Measurements from ENCODE around the gene RPL5. TPM values are rescaled to one million over a fixed set of nuclear protein-coding genes. Genes with fewer than 3 reads are reported as not detected.

RPL5 gene
- total RNA-seq, 2 donors from 2014 or later = 1,289 to 1,743 TPM

DNA sequence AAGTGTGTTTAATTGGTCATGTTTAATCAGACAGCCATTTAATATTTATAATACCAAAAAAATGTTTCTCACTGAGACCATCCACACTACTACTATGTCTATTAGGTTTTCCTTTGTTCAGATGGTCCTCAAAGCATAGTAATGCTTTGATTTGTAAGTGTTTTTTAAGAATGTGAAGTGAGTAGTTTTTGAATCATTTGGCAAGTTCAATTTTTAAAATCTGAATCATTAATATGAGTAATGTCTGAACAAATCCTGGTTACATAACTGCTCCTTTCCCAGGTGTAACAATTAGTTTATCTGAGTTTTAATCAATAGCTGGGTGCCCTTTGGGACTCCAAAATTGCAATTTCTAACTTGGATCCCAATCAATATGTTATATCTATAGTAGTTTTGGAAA is 23.5 kb upstream of the RPL5 start:
- Mint-ChIP-seq H3K9me3 (no peaks in the 10 kb centered on the region), H3K27ac (no peak overlapping the region), H3K36me3 (no peaks in the 10 kb centered on the region)
- ATAC-seq (no peak), DNase-seq (ENCODE audit: low spot score in 2 of 2) (no peak)

DNA sequence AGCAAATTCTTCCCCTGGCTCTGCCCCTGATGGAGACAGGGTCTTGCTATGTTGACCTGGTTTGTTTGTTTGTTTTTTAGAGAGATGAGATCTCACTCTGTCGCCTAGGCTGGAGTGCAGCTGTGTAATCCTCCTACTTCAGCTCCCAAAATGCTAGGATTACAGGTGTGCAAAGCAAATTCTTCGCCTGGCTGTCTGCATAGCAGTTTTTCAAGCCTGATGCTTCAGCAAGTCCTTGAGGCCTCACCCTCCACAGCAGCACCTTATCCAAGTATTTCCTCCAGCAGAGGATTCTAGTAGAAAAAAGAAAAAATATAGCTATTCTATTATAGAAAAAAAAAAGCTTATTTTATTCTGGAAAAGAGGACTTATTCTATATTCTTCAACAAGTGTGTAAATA is 15.1 kb upstream of the RPL5 start:
- DNase-seq (ENCODE audit: low spot score in 2 of 2) (no peak), ATAC-seq (no peak)
- Mint-ChIP-seq H3K36me3 (no peaks in the 10 kb centered on the region), H3K9me3 (no peaks in the 10 kb centered on the region), H3K27ac (no peak overlapping the region)

DNA sequence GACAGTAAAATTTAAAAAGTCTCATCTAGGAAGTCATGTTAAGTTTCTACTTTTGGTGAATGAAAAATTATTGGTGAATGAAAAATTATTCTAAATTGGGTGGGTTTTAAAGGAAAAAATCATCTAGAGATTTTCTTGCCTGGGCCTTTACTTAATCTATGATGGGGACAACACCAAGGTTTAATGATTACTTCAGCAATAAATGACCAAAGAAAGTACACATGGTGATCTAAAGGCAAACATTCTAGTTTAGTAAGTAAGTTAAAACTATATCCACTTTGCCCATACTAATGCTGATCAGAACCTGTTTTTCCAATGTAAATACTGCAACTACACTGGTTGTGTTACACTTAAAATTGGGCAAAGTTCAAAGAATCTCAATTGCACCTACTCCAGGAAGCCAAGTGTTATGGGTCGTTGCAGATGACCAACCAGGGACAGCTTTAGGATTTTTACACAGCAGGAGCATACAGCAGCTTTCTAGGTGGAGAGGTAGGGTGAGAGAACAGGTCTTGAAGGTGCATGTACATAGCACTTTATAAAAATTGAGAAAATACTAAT is 14.6 kb upstream of the RPL5 start:
- DNase-seq (ENCODE audit: low spot score in 2 of 2) (no peak), ATAC-seq (no peak)
- no peaks in the 10 kb centered on the region for H3K36me3 Mint-ChIP-seq
- no peaks in the 10 kb centered on the region for H3K9me3 Mint-ChIP-seq
- no peak overlapping the region for H3K27ac Mint-ChIP-seq

DNA sequence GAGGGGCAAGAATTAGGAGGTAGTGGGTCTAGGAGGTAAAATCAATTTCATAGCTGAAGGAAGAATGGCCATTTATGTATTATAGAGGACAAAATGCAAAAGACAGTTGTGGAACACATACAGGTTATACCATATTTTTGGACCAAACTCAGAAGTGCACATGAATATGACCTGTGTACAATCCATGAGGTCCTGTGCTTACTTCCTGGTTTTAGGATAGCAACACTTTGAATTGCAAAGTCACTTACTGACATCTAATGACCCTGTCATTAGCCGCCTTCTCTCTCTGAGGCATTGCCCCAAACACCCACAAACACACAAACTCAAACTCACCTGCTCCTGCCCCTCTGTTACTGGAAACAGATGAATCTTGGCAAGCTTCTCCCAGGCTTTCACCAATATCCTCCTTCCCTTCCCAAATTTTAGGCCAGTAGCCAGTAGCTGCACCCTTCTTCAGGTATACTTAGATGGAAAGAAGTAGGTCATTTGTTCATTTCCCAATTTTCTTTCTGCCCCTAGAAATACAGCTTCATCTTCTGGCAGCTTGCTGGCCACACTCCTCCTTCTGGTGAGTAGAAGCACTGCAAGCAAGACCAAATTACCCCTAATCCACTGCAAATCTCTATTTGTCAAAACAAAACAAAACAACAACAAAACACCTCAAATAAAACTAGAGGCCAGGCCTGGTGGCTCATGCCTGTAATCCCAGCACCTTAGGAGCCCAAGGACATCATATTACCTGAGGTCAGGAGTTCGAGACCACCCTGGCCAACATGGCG is 13.7 kb upstream of the RPL5 start:
- H3K9me3 Mint-ChIP-seq = no peaks in the 10 kb centered on the region
- H3K36me3 Mint-ChIP-seq = no peaks in the 10 kb centered on the region
- peak in 1 of 2 donors; percentile 51 for ATAC-seq
- no peak overlapping the region for H3K27ac Mint-ChIP-seq
- no peak for DNase-seq (ENCODE audit: low spot score in 2 of 2)

DNA sequence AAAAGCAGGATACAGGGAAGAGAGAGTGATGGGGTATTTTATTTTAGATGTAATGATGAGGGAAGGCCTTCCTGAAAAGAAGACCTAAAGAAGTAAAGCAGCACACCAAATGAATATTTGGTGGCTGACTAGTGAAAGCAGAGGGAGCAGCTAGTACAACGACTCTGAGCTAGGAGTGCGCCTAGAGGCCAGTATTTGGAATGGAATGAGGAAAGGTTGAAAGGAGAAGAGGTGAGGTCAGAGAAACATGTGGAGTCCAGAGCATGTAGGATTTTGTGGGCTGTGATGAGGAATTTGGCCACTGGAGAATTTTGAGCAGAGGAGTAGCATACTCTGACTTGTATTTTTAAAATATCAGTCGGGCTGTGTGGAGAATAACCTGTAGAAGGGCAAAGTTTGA is 11.8 kb upstream of the RPL5 start:
- no peak for DNase-seq (ENCODE audit: low spot score in 2 of 2)
- ATAC-seq = no peak

DNA sequence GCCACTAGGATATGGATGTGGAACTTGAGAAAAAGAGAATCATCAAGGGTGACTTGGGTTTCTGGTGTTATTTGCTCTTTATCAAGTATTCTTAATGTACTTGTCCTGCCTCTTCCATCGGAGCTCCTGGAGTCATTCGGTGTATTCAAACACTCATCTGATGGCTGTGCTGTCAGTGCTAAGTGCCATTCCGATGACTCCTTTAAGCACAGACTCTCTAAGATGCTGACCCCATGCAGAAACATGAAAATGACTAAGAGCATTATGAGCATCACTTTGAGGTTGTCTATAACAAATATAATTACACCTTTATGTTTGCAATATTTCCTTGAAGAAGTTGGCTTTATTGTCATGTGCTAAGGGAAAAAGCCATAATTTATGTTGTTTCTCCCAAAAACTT is 11.3 kb upstream of the RPL5 start:
- Mint-ChIP-seq H3K27ac (no peak overlapping the region), H3K9me3 (no peaks in the 10 kb centered on the region), H3K36me3 (no peaks in the 10 kb centered on the region)
- no peak for ATAC-seq
- no peak for DNase-seq (ENCODE audit: low spot score in 2 of 2)

More for the DNA sequence above, 11.8 kb upstream of the RPL5 start:
- Mint-ChIP-seq H3K36me3 (no peaks in the 10 kb centered on the region), H3K9me3 (no peaks in the 10 kb centered on the region), H3K27ac (no peak overlapping the region)

DNA sequence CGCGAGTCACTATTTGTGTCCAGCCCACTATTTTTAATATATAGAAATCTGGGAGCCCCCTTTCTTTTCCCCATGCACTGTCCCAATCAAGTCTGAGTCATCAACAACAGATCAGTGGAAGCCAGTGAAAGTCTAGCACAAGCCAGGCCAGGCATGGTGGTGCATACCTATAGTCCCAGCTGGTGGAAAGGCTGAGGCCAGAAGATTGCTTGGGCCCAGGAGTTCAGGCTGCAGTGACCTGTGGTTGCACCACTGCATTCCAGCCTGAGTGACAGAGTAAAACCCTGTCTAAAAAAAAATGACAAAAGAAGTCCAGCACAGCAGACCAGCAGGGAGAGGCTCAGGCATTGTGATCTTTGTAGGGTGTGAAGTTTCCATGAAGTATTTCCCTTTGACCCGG is 9.0 kb upstream of the RPL5 start:
- Mint-ChIP-seq H3K27ac (no peak overlapping the region), H3K9me3 (no peaks in the 10 kb centered on the region), H3K36me3 (no peaks in the 10 kb centered on the region)
- no peak for ATAC-seq
- no peak for DNase-seq (ENCODE audit: low spot score in 2 of 2)

DNA sequence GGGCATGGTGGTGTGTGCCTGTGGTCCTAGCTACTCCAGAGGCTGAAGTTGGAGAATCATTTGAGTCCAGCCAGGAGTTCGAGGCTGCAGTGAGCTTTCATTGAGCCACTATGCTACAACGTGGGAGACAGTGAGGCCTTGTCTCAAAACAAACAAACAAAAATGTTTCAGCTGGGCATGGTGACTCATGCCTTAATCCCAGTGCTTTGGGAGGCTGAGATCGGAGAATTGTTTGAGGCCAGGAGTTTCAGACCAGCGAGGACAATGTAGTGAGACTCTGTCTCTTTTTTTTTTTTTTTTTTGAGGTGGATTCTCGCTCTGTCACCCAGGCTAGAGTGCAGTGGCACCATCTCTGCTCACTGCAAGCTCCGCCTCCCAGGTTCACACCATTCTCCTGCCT is 5.0 kb upstream of the RPL5 start:
- Mint-ChIP-seq H3K9me3 (no peaks in the 10 kb centered on the region), H3K27ac (no peak overlapping the region), H3K36me3 (peaks cover under 1% of the 10 kb centered on the region in 2 donors)
- no peak for ATAC-seq
- DNase-seq (ENCODE audit: low spot score in 2 of 2) = no peak

DNA sequence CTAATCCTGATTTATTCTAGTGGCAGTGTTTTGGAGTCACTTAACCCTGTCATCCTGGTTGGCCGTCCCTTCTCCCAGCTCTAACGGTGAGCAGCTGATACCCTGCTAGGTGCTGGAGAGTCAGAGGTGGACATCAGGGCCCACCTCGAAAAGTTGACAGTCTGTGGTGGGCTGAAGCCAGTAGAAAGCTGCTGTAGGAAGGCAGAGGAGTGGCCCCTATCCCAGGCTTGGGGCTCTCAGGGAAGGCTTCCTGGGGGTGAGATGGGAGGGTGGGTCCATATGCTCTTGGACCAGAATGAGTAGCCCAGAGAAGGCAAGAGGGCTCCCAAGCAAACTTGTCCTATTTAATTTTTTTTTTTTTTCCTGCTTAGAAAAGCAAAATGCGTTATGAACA is 475 bp upstream of the RPL5 start:
- no peak for DNase-seq (ENCODE audit: low spot score in 2 of 2)
- Mint-ChIP-seq H3K36me3 (peaks cover 45 to 46% of the 10 kb centered on the region in 2 donors), H3K27ac (peak overlapping the region; percentile 98 to 100), H3K9me3 (no peaks in the 10 kb centered on the region)
- peak in 1 of 2 donors; percentile 2 for ATAC-seq

DNA sequence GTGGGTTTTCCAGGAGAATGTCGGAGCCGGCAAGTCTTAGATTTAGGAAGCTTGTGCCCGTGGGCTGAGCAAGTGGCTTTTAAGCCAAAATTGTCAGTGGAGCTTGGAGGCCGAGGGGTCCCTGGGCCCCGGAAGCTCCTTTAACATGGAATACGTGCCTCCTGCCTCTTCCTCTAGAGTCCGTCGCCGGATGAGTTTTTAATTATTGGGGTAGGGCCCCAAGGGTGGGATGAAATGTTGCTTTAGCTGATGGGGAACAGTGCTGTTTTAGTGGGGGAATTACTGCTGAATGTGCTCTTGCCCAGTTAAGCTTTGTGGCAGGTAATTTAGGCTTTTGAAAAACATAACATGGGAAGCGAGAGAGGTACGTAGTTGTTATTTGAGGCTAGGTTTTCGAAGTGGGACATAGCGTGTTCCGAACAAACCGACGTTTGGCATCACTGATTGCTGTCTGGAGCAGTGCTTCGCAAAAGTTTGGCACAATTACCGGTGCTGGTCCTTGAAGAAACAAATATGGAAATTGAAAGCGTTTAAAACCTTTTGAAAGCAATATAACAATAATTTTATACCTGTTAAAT is 786 bp downstream of the RPL5 start:
- DNase-seq (ENCODE audit: low spot score in 2 of 2) (no peak), ATAC-seq (peak in 1 of 2 donors; percentile 1)
- H3K36me3 Mint-ChIP-seq = peaks cover 45 to 56% of the 10 kb centered on the region in 2 donors
- no peaks in the 10 kb centered on the region for H3K9me3 Mint-ChIP-seq
- peak overlapping the region; percentile 98 to 100 for H3K27ac Mint-ChIP-seq

DNA sequence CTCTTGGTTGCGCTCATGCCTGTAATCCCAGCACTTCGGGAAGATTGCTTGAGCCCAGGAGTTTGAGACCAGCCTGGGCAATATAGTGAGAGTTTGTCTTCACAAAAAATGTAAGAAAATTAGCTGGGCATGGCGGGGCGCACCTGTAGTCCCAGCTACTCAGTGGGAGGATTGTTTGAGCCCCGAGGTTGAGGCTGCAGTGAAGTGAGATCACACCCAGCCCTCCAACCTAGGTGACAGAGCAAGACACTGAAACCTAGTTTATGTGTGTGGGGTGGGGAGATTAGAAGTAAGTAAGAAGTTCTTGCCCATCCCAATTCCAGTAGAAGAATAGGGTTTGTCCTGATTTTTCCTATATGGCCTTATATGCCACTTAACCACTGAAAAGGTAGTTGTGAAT is 2.0 kb downstream of the RPL5 start:
- H3K36me3 Mint-ChIP-seq = peaks cover 51 to 68% of the 10 kb centered on the region in 2 donors
- no peak for ATAC-seq
- DNase-seq (ENCODE audit: low spot score in 2 of 2) = no peak
- H3K27ac Mint-ChIP-seq = peak overlapping the region; percentile 98 to 100
- no peaks in the 10 kb centered on the region for H3K9me3 Mint-ChIP-seq

DNA sequence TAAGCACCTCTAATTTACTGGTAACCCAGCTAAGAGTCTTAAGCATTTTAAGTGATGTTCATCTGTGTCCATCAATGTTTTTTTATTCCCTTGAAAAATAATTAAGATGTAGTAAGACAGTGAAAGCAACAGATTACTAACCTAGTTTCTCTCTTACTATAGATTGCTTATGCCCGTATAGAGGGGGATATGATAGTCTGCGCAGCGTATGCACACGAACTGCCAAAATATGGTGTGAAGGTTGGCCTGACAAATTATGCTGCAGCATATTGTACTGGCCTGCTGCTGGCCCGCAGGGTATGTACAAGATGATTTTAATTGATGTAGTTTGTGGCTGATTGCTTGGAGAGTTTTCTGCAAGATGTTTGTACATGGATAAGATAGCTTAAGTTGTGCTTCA is 2.8 kb downstream of the RPL5 start:
- ATAC-seq (no peak), DNase-seq (ENCODE audit: low spot score in 2 of 2) (no peak)
- Mint-ChIP-seq H3K27ac (peak overlapping the region; percentile 98 to 100), H3K9me3 (no peaks in the 10 kb centered on the region), H3K36me3 (peaks cover 52 to 76% of the 10 kb centered on the region in 2 donors)

DNA sequence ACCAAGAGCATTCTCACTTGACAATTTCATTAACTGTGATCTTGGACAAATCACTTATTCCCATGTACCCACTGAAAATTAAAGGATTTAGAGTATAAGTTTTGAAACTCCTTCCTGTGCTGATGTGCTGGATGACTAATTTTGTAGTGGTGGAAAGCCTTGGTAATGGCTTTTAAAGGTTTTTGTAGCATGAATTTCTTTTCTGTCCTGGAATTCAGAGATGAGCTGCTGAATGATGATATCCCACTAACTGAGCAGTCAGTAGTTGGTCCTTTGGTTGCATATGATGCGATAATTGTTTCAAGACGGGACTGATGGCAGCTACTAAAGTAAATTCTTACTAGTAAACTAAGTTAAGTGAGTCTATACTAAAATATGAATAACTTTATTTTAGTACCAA is 5.2 kb downstream of the RPL5 start:
- H3K27ac Mint-ChIP-seq = peak overlapping the region in 1 of 2 donors; percentile 81
- ATAC-seq = no peak
- no peak for DNase-seq (ENCODE audit: low spot score in 2 of 2)
- peaks cover 54 to 93% of the 10 kb centered on the region in 2 donors for H3K36me3 Mint-ChIP-seq
- no peaks in the 10 kb centered on the region for H3K9me3 Mint-ChIP-seq

DNA sequence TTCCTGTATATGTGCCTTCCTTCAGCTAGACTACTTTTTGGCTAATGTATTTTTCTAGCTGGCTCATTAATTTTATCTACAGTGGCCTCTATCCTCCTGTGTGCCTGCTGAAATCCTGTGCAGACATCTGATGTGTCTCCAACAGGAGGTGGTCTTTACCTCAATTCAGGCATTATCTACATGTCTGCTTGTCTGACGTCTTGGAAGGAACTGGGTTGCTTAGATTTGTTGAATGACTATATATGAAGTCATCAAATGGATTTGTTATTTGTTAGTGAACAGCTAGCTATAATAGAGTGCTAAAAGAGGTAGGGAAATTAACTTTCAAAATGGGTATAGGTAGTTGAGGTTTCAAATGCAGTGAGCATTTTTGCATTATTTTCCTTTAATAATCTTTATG is 6.7 kb downstream of the RPL5 start:
- DNase-seq (ENCODE audit: low spot score in 2 of 2) (no peak), ATAC-seq (peak in 1 of 2 donors; percentile 19)
- peak overlapping the region; percentile 62 to 91 for H3K27ac Mint-ChIP-seq
- no peaks in the 10 kb centered on the region for H3K9me3 Mint-ChIP-seq
- H3K36me3 Mint-ChIP-seq = peaks cover 39 to 89% of the 10 kb centered on the region in 2 donors

DNA sequence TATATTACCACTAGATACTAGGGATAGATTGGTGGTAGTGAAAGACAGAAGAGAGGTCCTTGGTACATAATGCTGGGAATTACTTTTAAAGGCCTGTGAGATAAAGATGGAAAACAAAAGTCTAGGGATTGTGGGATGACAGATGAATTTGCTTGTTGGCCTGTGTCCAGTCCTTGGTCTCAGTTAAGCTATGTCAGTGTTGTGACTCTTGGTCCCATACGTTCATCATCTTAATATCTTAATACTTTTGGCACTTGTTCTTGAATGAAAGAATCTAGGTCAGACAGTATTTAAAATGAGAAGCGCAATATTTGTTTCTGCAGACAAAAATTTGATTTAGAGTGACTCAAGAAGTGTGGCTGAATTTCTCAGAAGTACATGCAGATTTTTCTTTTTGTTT is 7.6 kb downstream of the RPL5 start:
- ATAC-seq = no peak
- no peak for DNase-seq (ENCODE audit: low spot score in 2 of 2)
- Mint-ChIP-seq H3K9me3 (no peaks in the 10 kb centered on the region), H3K27ac (peak overlapping the region; percentile 62 to 81), H3K36me3 (peaks cover 30 to 86% of the 10 kb centered on the region in 2 donors)

DNA sequence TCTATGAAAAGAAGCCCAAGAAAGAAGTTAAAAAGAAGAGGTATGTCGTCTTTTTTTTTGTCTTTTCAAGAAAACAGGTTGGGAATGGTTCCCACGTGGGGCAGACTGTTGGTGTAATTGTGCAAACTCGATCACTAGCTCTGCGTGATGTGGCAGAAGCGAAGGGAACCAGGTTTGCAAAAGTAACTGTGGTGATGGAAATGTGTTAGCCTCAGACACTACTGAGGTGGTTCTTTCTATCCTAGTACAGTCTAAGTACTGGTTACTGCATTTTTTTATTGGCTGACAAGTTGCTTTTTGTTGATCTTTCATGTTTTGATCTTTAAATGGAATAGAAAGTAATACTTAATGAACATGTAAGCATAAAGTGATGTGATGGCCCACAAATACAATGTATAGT is 8.8 kb downstream of the RPL5 start:
- ATAC-seq (no peak), DNase-seq (ENCODE audit: low spot score in 2 of 2) (no peak)
- peaks cover 18 to 74% of the 10 kb centered on the region in 2 donors for H3K36me3 Mint-ChIP-seq
- H3K27ac Mint-ChIP-seq = peak overlapping the region; percentile 62 to 85
- H3K9me3 Mint-ChIP-seq = no peaks in the 10 kb centered on the region

DNA sequence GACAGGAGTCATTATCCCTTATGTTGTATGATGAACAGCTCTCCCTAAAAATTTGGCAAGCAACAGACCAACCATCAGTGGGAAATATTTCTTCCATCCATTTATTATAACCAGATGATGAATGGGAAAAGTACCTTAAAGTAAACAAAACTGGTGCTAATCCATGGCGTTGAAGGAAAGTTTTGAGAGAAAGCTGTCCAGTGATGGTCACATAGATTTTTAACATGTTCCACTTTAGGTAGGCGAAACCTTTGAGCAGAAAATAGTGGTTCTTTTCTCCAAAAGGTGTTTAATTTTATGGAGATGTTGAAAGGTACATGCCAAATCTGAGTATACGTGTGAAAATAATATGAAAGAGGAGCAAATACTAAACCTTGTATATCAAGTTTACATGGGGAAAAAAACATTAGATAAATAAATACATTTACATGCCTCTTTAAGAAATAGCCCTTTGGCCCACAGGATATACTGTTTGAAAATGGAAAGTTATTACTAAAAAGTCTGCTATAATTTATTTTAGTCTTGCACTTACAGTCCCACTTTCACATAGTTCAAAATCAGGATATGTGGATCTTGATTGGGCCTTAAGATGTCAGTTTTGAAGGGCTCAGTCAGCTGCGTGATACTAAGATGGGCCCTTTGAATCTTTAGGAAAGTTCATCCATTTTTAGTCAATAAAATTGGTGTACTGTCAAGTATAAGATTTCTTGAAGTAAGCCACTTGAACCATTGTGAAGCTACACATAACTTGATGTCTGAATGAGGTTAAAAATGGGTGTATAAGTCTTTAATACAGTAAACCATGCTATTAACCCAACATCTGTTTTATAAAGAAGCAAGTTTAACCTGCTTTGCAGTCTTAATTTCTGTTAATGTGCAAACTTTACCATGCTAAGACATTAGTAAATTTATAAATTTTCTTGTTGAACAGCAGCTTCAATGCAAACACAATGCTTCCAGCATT is 10.5 kb downstream of the RPL5 start:
- no peak for DNase-seq (ENCODE audit: low spot score in 2 of 2)
- Mint-ChIP-seq H3K36me3 (peaks cover 12 to 59% of the 10 kb centered on the region in 2 donors), H3K9me3 (no peaks in the 10 kb centered on the region), H3K27ac (no peak overlapping the region)
- ATAC-seq = no peak

Data from activated naive CD4-positive, alpha-beta T cell treated with anti-CD3 and anti-CD28 coated beads, Interleukin-2, amount 50 U/mL, for 72 hours (primary cell).